WI38 (cell line): ENCODE measurements around the gene NKX1-1.
"Not testable (repeated sequence)": the region's sequence is repeated elsewhere in the genome, so short reads cannot be mapped to it uniquely, and the experiment has no call there.

Experiments used
- H3K4me3 ChIP-seq: 2 replicates; pipeline ENCODE4 v1.5.1; 2011; ENCODE audit warnings: low read depth, mild to moderate bottlenecking, control low read depth, low read length
- TF ChIP-seq, protein P1 (sequence below): IDR thresholded peaks from 2 replicates; pipeline ENCODE4 v1.5.1; 2012; ENCODE audit warnings: low read depth, mild to moderate bottlenecking, control low read depth, low read length

The NKX1-1 gene

DNA sequence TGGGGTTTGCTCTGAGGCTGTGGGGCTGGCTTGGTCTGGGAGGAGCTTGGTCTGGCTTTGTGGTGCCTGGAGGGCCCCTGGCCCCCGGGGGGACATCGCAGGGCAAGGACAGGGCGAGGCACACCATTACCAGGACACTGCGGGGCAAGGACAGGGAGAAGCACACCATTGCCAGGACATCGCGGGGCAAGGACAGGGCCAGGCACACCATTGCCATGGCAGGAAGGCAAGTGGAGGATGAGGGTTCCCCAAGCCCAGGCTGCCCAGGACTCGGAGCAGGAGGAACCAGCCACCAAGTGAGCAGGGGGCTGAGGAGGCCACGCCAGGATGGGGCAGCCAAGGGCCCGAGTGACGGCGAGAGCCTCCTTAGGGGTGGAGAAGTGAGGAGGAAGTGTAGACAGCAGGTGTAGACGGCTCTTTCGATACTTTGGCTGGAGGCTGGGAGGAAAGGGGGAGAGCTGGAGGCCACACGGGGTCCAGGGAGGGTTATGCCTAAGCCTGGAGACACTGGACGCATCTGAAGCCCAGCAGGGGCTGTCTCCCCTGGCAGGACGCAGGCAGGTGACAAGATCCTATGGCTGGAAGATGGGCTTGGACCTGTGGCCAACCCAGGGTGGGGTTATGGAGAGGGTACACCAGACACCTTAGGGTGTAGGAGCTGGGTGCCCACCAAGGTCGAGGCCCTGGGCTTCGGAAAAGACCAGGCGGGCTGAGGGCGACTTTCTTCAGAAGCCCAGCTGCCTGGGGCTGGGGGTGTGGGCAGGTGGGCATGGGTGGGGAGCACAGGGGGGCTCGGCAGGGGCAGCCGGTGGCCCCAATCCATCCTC lies 7.3 kb downstream of the NKX1-1 start:
- no peak overlapping the region for H3K4me3 ChIP-seq
- TF ChIP-seq, protein P1, sequence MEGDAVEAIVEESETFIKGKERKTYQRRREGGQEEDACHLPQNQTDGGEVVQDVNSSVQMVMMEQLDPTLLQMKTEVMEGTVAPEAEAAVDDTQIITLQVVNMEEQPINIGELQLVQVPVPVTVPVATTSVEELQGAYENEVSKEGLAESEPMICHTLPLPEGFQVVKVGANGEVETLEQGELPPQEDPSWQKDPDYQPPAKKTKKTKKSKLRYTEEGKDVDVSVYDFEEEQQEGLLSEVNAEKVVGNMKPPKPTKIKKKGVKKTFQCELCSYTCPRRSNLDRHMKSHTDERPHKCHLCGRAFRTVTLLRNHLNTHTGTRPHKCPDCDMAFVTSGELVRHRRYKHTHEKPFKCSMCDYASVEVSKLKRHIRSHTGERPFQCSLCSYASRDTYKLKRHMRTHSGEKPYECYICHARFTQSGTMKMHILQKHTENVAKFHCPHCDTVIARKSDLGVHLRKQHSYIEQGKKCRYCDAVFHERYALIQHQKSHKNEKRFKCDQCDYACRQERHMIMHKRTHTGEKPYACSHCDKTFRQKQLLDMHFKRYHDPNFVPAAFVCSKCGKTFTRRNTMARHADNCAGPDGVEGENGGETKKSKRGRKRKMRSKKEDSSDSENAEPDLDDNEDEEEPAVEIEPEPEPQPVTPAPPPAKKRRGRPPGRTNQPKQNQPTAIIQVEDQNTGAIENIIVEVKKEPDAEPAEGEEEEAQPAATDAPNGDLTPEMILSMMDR, result no peak

DNA sequence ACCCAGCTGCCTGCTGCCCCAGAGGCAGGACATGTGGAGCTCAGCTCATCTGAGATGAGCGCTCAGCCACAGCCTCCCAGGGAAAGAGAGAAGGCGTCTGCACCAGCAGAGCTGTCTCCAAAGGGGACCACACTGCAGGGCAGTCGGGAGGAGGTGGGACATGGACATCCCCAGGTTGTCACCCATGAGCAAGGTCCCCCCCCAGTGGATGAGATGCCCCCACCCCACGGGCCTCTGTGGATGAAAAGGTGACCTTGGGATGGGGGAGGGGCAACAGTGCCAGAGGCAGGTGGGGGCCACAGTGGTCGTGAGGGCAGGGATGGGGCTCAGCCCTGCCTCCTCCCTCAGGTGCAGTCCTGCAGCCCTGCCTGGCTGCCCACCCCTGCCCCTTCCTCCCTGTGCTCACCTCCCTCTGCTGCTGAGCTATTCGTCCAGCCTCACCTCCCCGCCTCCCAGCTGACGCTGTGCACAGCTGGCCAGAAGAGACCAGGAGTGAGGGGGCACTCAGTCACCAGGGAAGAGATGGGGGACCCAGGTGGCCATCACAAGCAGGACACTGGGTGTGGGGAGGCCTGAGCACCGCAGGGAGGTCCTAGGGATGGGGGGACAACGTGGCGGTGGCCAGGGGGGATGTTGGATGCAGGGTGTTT lies 9.3 kb downstream of the NKX1-1 start:
- TF ChIP-seq, protein P1, result no peak

DNA sequence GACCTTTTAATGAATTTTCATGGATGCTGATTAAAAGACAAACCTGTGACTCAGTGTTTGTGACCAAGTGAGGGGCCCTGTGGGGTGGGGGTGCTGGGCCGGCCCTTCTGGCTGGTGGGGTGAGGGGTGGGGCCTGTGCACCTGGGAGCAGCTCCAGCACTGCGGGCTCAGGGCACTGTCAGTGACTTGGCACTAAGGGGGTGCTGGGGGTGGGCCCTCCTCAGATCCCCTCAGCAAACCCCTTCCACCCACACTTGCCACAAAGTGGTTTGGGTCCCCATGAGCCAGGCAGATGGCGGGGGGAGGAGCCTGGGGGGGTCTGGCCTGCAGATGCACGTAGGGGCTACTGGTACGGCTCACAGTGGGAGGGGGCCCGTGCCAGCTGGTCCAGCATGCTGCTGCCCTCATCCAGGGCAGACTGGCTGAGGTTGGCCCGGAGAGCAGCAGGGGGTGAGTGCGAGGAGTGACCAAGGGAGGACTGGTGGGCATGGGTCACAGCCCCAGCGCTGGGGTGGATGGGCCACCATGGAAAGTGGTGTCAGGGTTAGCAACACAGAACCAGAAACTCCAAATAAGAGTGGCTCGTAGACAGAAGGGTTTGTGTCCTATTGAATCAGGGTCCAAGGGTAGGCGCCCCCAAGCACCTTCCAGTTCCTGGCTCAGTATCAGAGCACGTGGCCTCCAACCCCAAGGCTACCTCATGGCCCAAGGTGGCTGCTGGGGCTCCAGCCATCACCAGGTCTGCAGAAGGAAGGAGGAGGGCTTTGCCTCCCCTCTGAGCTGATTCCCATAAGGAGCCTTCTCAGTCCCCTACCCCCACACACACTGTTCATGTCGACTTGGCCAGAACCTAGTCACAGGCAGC lies 10.1 kb downstream of the NKX1-1 start:
- TF ChIP-seq, protein P1, result no peak

More for the DNA sequence above, 9.3 kb downstream of the NKX1-1 start:
- H3K4me3 ChIP-seq, result no peak overlapping the region

DNA sequence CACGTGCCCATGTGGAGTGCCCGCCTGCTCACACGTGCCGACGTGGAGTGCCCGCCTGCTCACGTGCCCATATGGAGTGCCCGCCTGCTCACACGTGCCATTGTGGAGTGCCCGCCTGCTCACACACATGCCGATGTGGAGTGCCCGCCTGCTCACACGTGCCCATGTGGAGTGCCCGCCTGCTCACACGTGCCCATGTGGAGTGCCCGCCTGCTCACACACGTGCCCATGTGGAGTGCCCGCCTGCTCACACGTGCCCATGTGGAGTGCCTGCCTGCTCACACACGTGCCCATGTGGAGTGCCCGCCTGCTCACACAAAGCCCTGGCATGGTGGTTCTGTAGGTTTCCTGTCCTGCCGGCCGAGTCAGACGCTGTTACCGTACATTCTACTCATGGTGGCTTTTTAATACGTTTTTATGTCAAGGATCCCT lies 10.8 kb downstream of the NKX1-1 start:
- not testable (repeated sequence) for H3K4me3 ChIP-seq

More for the DNA sequence above, 10.1 kb downstream of the NKX1-1 start:
- no peak overlapping the region for H3K4me3 ChIP-seq

DNA sequence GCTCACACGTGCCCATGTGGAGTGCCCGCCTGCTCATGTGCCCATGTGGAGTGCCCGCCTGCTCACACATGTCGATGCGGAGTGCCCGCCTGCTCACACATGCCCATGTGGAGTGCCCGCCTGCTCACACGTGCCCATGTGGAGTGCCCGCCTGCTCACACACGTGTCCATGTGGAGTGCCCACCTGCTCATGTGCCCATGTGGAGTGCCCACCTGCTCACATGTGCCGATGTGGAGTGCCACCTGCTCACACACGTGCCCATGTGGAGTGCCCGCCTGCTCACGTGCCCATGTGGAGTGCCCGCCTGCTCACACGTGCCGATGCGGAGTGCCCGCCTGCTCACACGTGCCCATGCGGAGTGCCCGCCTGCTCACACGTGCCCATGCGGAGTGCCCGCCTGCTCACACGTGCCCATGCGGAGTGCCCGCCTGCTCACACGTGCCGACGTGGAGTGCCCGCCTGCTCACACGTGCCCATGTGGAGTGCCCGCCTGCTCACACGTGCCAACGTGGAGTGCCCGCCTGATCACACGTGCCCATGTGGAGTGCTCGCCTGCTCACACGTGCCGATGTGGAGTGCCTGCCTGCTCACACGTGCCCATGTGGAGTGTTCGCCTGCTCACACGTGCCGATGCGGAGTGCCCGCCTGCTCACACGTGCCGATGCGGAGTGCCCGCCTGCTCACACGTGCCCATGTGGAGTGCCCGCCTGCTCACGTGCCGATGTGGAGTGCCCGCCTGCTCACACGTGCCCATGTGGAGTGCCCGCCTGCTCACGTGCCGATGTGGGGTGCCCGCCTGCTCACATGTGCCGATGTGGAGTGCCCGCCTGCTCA lies 11.5 kb downstream of the NKX1-1 start:
- not testable (repeated sequence) for H3K4me3 ChIP-seq

DNA sequence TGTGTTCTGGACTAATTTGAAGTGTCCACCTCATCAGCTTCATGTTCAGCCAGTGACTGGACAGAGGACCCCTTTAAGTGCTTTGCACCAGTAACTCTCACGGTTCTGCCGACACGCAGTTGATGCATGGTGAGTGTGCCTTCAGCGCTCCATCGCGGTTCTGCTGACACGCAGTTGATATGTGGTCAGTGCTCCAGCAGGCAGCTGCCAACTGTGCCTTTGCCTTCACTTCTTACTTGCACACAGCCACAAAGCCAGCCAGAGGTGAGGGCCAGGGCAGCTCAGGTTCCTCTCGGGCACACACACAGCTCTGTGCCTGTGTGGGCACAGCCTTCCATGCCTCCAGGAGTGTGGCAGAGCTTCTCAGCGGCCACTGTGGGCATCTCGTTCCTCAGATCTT lies 12.4 kb downstream of the NKX1-1 start:
- TF ChIP-seq, protein P1, result no peak
- no peak overlapping the region for H3K4me3 ChIP-seq

DNA sequence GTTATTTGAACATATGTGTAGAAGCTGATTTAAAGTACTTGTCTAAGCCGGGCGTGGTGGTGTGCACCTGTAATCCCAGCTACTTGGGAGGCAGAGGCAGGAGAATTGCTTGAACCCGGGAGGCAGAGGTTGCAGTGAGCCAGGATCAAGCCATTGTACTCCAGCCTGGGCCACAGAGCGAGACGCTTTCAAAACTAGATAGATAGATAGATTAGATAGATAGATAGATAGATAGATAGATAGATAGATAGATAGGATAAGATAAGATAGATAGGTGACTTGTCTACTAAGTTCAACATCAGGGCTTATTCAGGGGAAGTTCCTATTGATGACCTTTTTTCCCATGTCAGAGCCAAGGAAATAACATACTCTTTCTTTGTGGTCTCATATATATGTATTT lies 12.9 kb downstream of the NKX1-1 start:
- not testable (repeated sequence) for H3K4me3 ChIP-seq
